AG04450 (cell line): ENCODE results near the gene AMOT. TPM values are rescaled to one million over a fixed set of nuclear protein-coding genes. Genes with fewer than 3 reads are reported as not detected.

Experiments used
- CTCF ChIA-PET: fragments of 300-600, 350-600 bp; formaldehyde crosslinking; extraction: SDS; loops from one replicate; lab custom pipeline; 2022; ENCODE audit warnings: antibody characterized with exemption, inconsistent platforms; lab: Charles Lee
- POLR2A ChIA-PET: fragments of 350-600 bp; formaldehyde crosslinking; extraction: SDS; loops from one replicate; lab custom pipeline; 2021; ENCODE audit warnings: antibody characterized with exemption, inconsistent platforms; lab: Yijun Ruan, JAX
- DNase-seq: peaks from one replicate; pipeline ENCODE4 v3.0.0-alpha.2; 2011; ENCODE audit warnings: low read depth, low spot score
- H3K27ac ChIP-seq: one replicate; pipeline ENCODE4 v1.5.1; 2012; ENCODE audit warnings: low read depth, low read length, control low read depth
- H3K27me3 ChIP-seq: one replicate; pipeline ENCODE4 v1.6.0; 2012; ENCODE audit warnings: low read length; ENCODE audit not compliant: control insufficient read depth, insufficient read depth
- H3K4me3 ChIP-seq: 2 replicates; pipeline ENCODE4 v1.5.1; 2011; ENCODE audit warnings: mild to moderate bottlenecking, low read depth, low read length, control low read depth
- H3K9me3 ChIP-seq: 2 replicates; pipeline ENCODE4 v1.5.1; 2012; ENCODE audit warnings: low read length; ENCODE audit not compliant: control insufficient read depth, insufficient read depth
- CTCF ChIP-seq: IDR thresholded peaks from 2 replicates; pipeline ENCODE4 v1.5.1; 2011; ENCODE audit warnings: low read depth, low read length, control low read depth, inconsistent platforms
- polyA plus RNA-seq: library from polyadenylated mRNA; depleted of rRNA; stranded (reverse); fragments of >200 nt; gene quantifications from 2 replicates; pipeline ENCODE4 v1.2.3, GENCODE V29; 2011

AMOT gene
- polyA plus RNA-seq, 1 experiment = 9.6 TPM

GRCh38 chrX:112738347-112739033 is 102.1 kb downstream of the AMOT start:
- TF ChIP-seq CTCF = no peak
- DNase-seq = no peak
- no peak overlapping the region for H3K27ac ChIP-seq
- ChIA-PET CTCF (no interaction called here), POLR2A (interaction anchor here (0.6 kb wide), 1 partner anchor 103 kb away, joined by 6 read pairs; no protein-coding TSS in a partner anchor)
- no peaks in the 10 kb centered on the region for H3K27me3 ChIP-seq
- H3K4me3 ChIP-seq = no peak overlapping the region
- H3K9me3 ChIP-seq = no peaks in the 10 kb centered on the region

GRCh38 chrX:112736310-112736709 is 104.3 kb downstream of the AMOT start:
- no peak overlapping the region for H3K4me3 ChIP-seq
- ChIA-PET POLR2A (no interaction called here), CTCF (interaction anchor here (0.6 kb wide), 1 partner anchor 224 kb away, joined by 4 read pairs; no protein-coding TSS in a partner anchor)
- H3K27ac ChIP-seq = no peak overlapping the region
- DNase-seq = no peak
- TF ChIP-seq CTCF = no peak
- H3K27me3 ChIP-seq = no peaks in the 10 kb centered on the region
- H3K9me3 ChIP-seq = no peaks in the 10 kb centered on the region

- Histone ChIP-seq H3K4me3 (no peak overlapping the region), H3K9me3 (no peaks in the 10 kb centered on the region), H3K27ac (no peak overlapping the region), H3K27me3 (no peaks in the 10 kb centered on the region)
- CTCF ChIA-PET = no interaction called here
- no peak for DNase-seq
- POLR2A ChIA-PET = no interaction called here
- TF ChIP-seq CTCF = no peak
These were observed 105.5 kb downstream of the AMOT start for GRCh38 chrX:112735147-112735546.

- Histone ChIP-seq H3K4me3 (no peak overlapping the region), H3K27me3 (no peaks in the 10 kb centered on the region), H3K9me3 (no peaks in the 10 kb centered on the region), H3K27ac (no peak overlapping the region)
- POLR2A ChIA-PET = no interaction called here
- CTCF ChIA-PET = no interaction called here
- no peak for DNase-seq
- no peak for TF ChIP-seq CTCF
These were observed 106.3 kb downstream of the AMOT start for GRCh38 chrX:112734290-112734689.

- Histone ChIP-seq H3K4me3 (no peak overlapping the region), H3K27me3 (no peaks in the 10 kb centered on the region), H3K27ac (no peak overlapping the region), H3K9me3 (no peaks in the 10 kb centered on the region)
- CTCF ChIA-PET = interaction anchor here (0.6 to 1.4 kb wide), 8 partner anchors 12 to 900 kb away, joined by 3 to 5 read pairs (median 3); no protein-coding TSS in a partner anchor
- POLR2A ChIA-PET = no interaction called here
- no peak for DNase-seq
- TF ChIP-seq CTCF = peak; percentile 31
These were observed 108.8 kb downstream of the AMOT start for GRCh38 chrX:112731793-112732192.
